Bone marrow (tissue), 2 donors: Measurements from ENCODE around the gene ADGB.

Experiments used
- DNase-seq, 2 donors: peaks; one replicate each; lab custom pipeline; 2025; lab: John Stamatoyannopoulos, UW

ADGB gene

GRCh38 chr6:146862508-146862919 lies 263.7 kb downstream of the ADGB start:
- DNase-seq: no peak

GRCh38 chr6:146864300-146864699 lies 265.5 kb downstream of the ADGB start:
- no peak for DNase-seq

DNA sequence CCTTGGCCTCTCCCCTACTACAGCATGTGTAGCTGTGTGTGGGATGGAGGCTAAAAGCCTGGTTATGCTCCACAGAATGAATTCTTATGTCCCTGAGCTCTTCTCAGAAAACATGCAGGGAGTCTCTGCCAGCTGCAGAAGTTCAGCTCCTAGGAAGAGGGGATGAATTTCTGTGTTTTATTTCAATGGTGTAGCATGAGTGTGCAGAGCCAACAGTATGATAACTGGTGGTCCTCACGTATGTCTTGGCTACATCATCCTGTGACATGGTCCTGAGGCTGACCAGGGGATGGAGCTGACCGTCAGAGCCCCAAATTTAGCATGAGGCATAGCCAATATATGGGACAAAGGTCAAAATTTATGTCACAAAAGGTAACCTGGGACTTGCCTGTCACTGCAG lies 266.1 kb downstream of the ADGB start:
- DNase-seq: no peak
